HepG2 (cell line): ENCODE results near the gene NUP107. TPM values are rescaled to one million over a fixed set of nuclear protein-coding genes. Genes with fewer than 3 reads are reported as not detected.

Experiments used
- ASH2L ChIP-seq: fragments of 300-600, 200-600 bp; sonication (generic); IDR thresholded peaks from 2 replicates; pipeline ENCODE4 v1.7.0; 2017; ENCODE audit warnings: low read depth, mild to moderate bottlenecking, moderate library complexity, mixed read lengths, low read length; ENCODE audit not compliant: insufficient read length
- ATF5 ChIP-seq: sonication (generic); formaldehyde crosslinking; IDR thresholded peaks from 2 replicates; pipeline ENCODE4 v1.4.0; 2020; ENCODE audit warnings: mild to moderate bottlenecking, low read depth, missing genetic modification reagents
- CEBPB ChIP-seq: IDR thresholded peaks from 2 replicates; pipeline ENCODE4 v1.6.1; 2011; ENCODE audit warnings: low read depth, low read length, improper control_type of control experiment, borderline replicate concordance
- CENPT ChIP-seq: sonication (generic); formaldehyde crosslinking; IDR thresholded peaks from 2 replicates; pipeline ENCODE4 v1.8.0; 2022; ENCODE audit warnings: low read depth, mild to moderate bottlenecking, moderate library complexity, missing genetic modification reagents
- E2F2 ChIP-seq: sonication (generic); formaldehyde crosslinking; IDR thresholded peaks from 2 replicates; pipeline ENCODE4 v1.4.0; 2020; ENCODE audit warnings: missing genetic modification reagents, borderline replicate concordance
- GATAD1 ChIP-seq: IDR thresholded peaks from 2 replicates; pipeline ENCODE4 v1.6.1; 2016; ENCODE audit warnings: missing genetic modification reagents, missing compliant biosample characterization
- GRHL1 ChIP-seq: sonication (generic); formaldehyde crosslinking; conservative IDR thresholded peaks from 2 replicates; pipeline ENCODE4 v1.8.0; 2022; ENCODE audit warnings: missing genetic modification reagents
- HIVEP1 ChIP-seq: sonication (generic); formaldehyde crosslinking; IDR thresholded peaks from 2 replicates; pipeline ENCODE4 v1.4.0; 2020; ENCODE audit warnings: mild to moderate bottlenecking, missing genetic modification reagents
- HOXD1 ChIP-seq: sonication (generic); formaldehyde crosslinking; IDR thresholded peaks from 2 replicates; pipeline ENCODE4 v1.5.0; 2020; ENCODE audit warnings: missing genetic modification reagents
- JARID2 ChIP-seq: sonication (generic); formaldehyde crosslinking; IDR thresholded peaks from 2 replicates; pipeline ENCODE4 v1.8.1; 2023; ENCODE audit warnings: missing genetic modification reagents, inconsistent platforms; ENCODE audit not compliant: insufficient replicate concordance
- KDM5B ChIP-seq: sonication (generic); formaldehyde crosslinking; IDR thresholded peaks from 2 replicates; pipeline ENCODE4 v1.4.0; 2020; ENCODE audit warnings: missing genetic modification reagents, mild to moderate bottlenecking, borderline replicate concordance
- NCOA1 ChIP-seq: sonication (generic); formaldehyde crosslinking; IDR thresholded peaks from 2 replicates; pipeline ENCODE4 v1.9.0; 2021; ENCODE audit warnings: missing genetic modification reagents
- NR1H2 ChIP-seq: sonication (generic); formaldehyde crosslinking; IDR thresholded peaks from 2 replicates; pipeline ENCODE4 v1.8.1; 2022; ENCODE audit warnings: low read depth, missing genetic modification reagents, borderline replicate concordance
- POLR2AphosphoS2 ChIP-seq: IDR thresholded peaks from 2 replicates; pipeline ENCODE4 v1.6.1; 2011; ENCODE audit warnings: low read depth, low read length, improper control_type of control experiment
- PRPF4 ChIP-seq: fragments of 200-400 bp; formaldehyde crosslinking; IDR thresholded peaks from 2 replicates; pipeline ENCODE4 v1.6.1; 2016; ENCODE audit warnings: low read length, low read depth; ENCODE audit not compliant: poor library complexity, severe bottlenecking
- SP1 ChIP-seq, 2 experiments: fragments of 450-650 bp in 1 of 2; sonication (generic) in 1 of 2; formaldehyde crosslinking in 1 of 2; IDR thresholded peaks; 2 replicates each; pipeline versions ENCODE4 v1.4.0 to v1.6.1; 2016 to 2020; ENCODE audit warnings: missing genetic modification reagents in 1 of 2
- ZBTB8A ChIP-seq: sonication (generic); formaldehyde crosslinking; IDR thresholded peaks from 2 replicates; pipeline ENCODE4 v1.4.0; 2020; ENCODE audit warnings: mild to moderate bottlenecking, low read depth, missing genetic modification reagents, borderline replicate concordance
- ZFP1 ChIP-seq: IDR thresholded peaks from 2 replicates; pipeline ENCODE4 v1.6.1; 2016
- ZNF121 ChIP-seq: sonication (generic); formaldehyde crosslinking; IDR thresholded peaks from 2 replicates; pipeline ENCODE4 v1.5.0; 2020; ENCODE audit warnings: mild to moderate bottlenecking, missing genetic modification reagents
- ZNF431 ChIP-seq: sonication (generic); formaldehyde crosslinking; IDR thresholded peaks from 2 replicates; pipeline ENCODE4 v1.9.0; 2022; ENCODE audit warnings: missing genetic modification reagents, low read depth, mild to moderate bottlenecking, borderline replicate concordance
- ZNF432 ChIP-seq: sonication (generic); formaldehyde crosslinking; IDR thresholded peaks from 2 replicates; pipeline ENCODE4 v1.5.0; 2020; ENCODE audit warnings: missing genetic modification reagents, mild to moderate bottlenecking, borderline replicate concordance
- ZNF704 ChIP-seq: sonication (generic); formaldehyde crosslinking; IDR thresholded peaks from 2 replicates; pipeline ENCODE4 v1.8.1; 2023; ENCODE audit warnings: mild to moderate bottlenecking, inconsistent platforms, moderate library complexity, missing genetic modification reagents, borderline replicate concordance
- ZNF777 ChIP-seq: sonication (generic); formaldehyde crosslinking; IDR thresholded peaks from 2 replicates; pipeline ENCODE4 v1.4.0; 2020; ENCODE audit warnings: missing genetic modification reagents
- ZNF790 ChIP-seq: sonication (generic); formaldehyde crosslinking; IDR thresholded peaks from 2 replicates; pipeline ENCODE4 v1.8.0; 2022; ENCODE audit warnings: missing genetic modification reagents, mild to moderate bottlenecking, borderline replicate concordance
- polyA plus RNA-seq, 8 experiments: library from polyadenylated mRNA; depleted of rRNA in 3 of 8; stranded (reverse) in 7 of 8; unstranded in 1 of 8; fragments of >200 nt; fragmentation: Illumina TruSeq in 4 of 8; extraction: Trizol in 4 of 8; gene quantifications; 2 replicates each; pipeline versions ENCODE4 v1.2.1 to v1.2.3, GENCODE V29; 2011 to 2016; ENCODE audit warnings: low read depth in 4 of 8, missing spikeins in 1 of 8, mixed read lengths in 1 of 8; ENCODE audit not compliant: insufficient read depth in 1 of 8
- total RNA-seq, 5 experiments: library from RNA; depleted of rRNA; stranded (reverse); fragments of >200 nt; fragmentation: Illumina TruSeq; extraction: Trizol; gene quantifications; 2 replicates each; pipeline ENCODE4 v1.2.3, GENCODE V29; 2016; ENCODE audit warnings: low read depth in 1 of 5

The NUP107 gene
- total and polyA plus RNA-seq, 2 of the 13 experiments (the other 11 are each of a cell fraction or from before 2014, with no cell fraction given): 54.7 to 100 TPM

- TF ChIP-seq CENPT (CRISPR knock-in tag) (0 out of 2 replicates have a peak, but pooled peaks have one; percentile 30), ZNF777 (CRISPR knock-in tag) (peak; percentile 74; the same call in 1 of the 2 replicates), ZFP1 (CRISPR knock-in tag) (peak; percentile 74; the same call in 1 of the 2 replicates), SP1 (IDR thresholded peaks at IDR 0.05) (no peak), SP1 (CRISPR knock-in tag; IDR thresholded peaks at IDR 0.05) (peak; percentile 83), E2F2 (CRISPR knock-in tag) (peak; percentile 59; the same call in 1 of the 2 replicates), HIVEP1 (CRISPR knock-in tag) (0 out of 2 replicates have a peak, but pooled peaks have one; percentile 33), KDM5B (CRISPR knock-in tag) (peak; percentile 35; the same call in 1 of the 2 replicates), ZNF431 (no peak), CEBPB (no peak), ZNF790 (CRISPR knock-in tag) (0 out of 2 replicates have a peak, but pooled peaks have one; percentile 42), ASH2L (peak; percentile 98), ZNF432 (CRISPR knock-in tag) (no peak), ZBTB8A (CRISPR knock-in tag) (peak; percentile 49; the same call in 1 of the 2 replicates), POLR2AphosphoS2 (no peak), GRHL1 (CRISPR knock-in tag) (no peak), PRPF4 (no peak), ZNF704 (CRISPR knock-in tag) (peak; percentile 89; the same call in 1 of the 2 replicates), ATF5 (no peak), NCOA1 (CRISPR knock-in tag) (no peak), JARID2 (CRISPR knock-in tag) (peak; percentile 72), HOXD1 (CRISPR knock-in tag) (peak; percentile 85), ZNF121 (CRISPR knock-in tag) (peak; percentile 64; the same call in 1 of the 2 replicates), NR1H2 (CRISPR knock-in tag) (peak; percentile 72; the same call in 1 of the 2 replicates), GATAD1 (CRISPR knock-in tag) (peak; percentile 100)
Measured at GRCh38 chr12:68686595-68687521, at the start of gene NUP107 (continued).
